Measurements from ENCODE around the gene GP1BB.

GP1BB gene

DNA sequence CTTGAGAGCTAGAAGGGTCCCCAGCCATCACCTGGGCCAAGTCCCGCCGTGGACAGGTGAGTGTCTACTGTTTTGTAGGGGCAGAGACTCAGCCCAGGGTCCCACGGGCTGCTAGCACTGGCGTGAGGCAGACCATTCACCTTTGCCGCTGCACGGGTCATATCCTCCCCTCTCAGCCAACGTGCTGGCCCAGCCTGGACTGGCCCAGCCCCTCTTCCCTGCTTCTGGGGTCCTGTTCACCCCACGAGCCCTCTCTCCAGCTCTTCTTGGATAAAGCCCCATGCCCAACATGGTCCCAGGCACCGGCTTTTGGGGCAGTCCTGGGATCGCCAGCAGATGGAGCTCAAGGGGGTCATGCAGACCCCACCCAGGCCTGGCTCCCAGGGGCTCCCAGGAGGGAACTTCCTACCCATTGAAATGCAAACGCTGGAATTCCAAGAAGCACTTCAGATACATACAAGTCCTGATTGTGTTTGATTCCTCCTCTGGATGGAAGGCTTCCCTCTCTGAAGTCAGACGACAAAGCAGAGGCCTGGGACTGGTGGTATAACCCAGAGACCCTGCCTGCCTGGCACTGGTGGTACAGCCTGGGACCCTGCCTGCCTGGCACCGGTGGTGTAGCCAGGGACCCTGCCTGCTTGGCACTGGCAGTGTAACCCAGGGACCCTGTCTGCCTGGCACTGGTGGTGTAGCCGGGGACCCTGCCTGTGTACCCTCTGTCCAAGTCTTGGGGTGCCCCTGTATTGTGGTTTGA is 18.0 kb upstream of the GP1BB start:
- no peak overlapping the region for H3K4me3 ChIP-seq (ENCODE audit: low read depth, low read length)
- TF ChIP-seq, protein P1, sequence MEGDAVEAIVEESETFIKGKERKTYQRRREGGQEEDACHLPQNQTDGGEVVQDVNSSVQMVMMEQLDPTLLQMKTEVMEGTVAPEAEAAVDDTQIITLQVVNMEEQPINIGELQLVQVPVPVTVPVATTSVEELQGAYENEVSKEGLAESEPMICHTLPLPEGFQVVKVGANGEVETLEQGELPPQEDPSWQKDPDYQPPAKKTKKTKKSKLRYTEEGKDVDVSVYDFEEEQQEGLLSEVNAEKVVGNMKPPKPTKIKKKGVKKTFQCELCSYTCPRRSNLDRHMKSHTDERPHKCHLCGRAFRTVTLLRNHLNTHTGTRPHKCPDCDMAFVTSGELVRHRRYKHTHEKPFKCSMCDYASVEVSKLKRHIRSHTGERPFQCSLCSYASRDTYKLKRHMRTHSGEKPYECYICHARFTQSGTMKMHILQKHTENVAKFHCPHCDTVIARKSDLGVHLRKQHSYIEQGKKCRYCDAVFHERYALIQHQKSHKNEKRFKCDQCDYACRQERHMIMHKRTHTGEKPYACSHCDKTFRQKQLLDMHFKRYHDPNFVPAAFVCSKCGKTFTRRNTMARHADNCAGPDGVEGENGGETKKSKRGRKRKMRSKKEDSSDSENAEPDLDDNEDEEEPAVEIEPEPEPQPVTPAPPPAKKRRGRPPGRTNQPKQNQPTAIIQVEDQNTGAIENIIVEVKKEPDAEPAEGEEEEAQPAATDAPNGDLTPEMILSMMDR (IDR thresholded peaks at IDR 0.05; ENCODE audit: control insufficient read depth, extremely low read depth, insufficient read depth) = no peak
- no peak for DNase-seq (ENCODE audit: low read depth)

DNA sequence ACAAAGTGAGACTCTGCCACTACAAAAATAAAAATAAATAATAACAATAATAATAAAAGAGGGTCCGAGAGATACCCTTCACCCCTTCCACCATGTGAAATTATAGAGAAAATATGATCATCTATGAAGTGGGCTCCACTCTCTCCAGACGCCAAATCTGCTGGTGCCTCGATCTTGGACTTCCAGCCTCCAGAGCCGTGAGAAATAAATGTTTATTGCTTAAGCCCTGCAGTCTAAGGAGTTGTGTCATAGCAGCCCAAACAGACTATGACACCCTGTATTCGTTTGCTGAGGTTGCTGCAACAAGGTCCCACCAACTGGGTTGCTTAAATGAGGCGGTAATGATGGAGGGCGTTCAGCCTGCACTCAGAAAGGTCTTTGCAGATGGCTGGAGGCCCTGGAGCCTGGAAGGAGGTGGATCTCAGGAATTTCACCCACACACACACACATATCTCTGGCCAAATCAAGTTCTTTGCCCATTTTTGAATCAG is 16.6 kb upstream of the GP1BB start:
- TF ChIP-seq, protein P1 (IDR thresholded peaks at IDR 0.05; ENCODE audit: control insufficient read depth, extremely low read depth, insufficient read depth) = no peak
- DNase-seq (ENCODE audit: low read depth) = no peak
- H3K4me3 ChIP-seq (ENCODE audit: low read depth, low read length) = no peak overlapping the region

DNA sequence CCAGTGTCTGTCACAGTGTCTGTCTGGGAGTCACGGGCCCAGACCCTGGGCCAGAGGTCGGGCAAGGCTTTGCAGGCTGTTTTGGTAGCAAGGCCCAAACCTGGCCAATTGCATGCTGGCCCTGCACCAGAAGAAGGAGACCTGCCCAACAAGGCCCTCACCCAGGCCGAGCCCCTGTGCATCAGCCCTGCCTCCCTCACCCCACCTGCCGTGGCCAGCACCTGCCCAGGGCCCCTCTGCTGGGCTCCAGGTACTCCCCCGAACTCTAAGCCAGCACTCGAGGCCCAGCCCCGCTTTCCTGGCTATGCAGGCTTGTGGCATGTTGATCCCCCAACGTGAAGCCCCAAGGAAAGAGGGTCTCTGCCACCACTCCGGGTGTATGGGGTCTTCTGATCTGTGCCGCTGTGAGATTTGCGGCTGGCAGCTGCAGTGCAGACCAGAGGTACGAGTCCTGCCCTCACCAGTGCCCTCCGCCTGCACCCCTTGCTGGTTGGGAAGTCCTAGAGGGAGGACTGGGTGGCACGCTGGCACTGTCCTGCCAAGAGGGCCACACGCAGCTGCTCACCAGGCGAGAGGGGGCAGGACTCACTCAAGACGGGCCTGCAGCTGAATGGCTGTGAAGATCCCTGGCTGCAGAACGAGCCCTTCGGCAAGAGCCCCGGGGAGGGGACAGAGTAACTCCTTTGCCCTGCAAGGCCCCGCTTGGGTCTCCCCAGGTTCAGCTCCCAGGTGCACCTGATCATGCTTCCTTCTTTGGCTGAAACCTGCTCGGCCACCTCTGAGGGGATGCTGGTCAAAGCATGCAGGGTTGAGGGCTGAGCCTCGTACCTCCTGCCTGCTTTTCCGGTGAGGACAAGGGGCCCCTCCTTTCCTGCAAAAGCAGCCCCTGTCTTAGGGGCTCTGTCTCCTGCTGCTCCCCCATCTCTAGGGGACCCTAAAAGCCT is 15.7 kb upstream of the GP1BB start:
- no peak overlapping the region for H3K4me3 ChIP-seq (ENCODE audit: low read depth, low read length)
- TF ChIP-seq, protein P1 (IDR thresholded peaks at IDR 0.05; ENCODE audit: control insufficient read depth, extremely low read depth, insufficient read depth) = no peak
- DNase-seq (ENCODE audit: low read depth) = no peak

DNA sequence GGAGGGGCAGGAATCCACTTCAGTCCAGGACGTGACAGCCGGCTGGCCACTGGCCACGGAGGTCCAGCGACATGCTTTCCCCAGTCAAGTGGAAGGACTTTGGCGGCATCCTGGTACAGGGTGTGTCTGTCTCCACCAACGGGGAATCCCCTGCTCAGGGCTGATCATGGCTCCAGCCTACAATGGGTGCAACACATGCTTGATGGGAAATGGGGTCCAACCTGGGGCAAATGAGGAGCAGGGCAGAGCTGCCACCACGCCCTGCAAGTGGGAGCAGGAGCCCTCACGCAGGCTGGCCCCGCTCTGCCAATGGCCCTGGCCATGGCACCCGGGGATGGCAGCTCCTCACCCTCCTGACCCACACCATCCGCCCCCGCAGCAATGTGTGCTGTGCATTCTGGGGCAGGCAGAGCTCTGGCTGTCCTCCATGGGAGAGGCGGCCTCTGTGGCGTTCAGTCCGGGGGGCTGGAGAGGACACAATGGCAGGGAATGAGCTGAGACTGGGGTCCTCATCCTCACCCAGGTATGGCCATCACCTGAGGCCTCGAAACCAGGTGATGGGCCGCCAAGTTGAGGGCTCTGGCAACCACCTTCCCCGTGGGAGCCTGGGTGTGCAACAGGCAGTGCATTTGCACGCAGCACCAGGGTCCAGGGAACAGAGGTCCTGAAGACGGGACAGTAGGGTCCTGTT is 14.9 kb upstream of the GP1BB start:
- no peak overlapping the region for H3K4me3 ChIP-seq (ENCODE audit: low read depth, low read length)
- TF ChIP-seq, protein P1 (IDR thresholded peaks at IDR 0.05; ENCODE audit: control insufficient read depth, extremely low read depth, insufficient read depth) = no peak
- no peak for DNase-seq (ENCODE audit: low read depth)

DNA sequence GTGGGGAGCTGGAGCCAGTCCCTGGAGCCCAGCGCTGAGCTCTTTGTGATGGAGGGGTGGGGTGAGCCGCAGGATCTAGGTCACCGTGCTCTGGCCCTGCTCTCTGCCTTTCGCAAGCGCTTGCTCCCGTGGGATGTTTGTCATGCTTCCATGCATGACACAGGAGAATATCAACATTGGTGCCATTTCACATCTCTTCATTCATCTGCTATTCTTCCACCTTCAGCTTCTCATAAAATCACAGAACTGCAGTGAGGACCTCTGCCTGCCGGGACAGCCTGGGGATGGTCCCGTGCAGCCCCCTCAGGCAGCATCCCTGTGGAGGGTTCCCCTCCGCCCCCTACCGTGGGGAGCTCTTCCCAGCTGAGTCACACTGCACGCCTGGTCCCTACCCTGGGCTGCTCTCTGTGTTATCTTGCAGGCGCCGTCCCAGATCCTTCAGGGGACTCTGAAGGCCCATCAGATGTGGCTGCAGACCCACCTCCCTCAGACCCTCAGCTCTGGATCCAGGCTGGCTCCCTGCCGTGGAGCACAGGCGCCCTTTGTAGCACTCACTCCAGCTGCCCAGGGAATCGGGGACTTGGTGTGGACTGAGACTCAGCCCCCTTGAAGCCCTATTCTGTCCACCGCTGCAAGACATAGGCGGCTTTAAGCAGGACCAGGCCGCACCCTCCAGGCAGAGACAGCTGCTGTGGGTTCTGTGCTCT is 14.1 kb upstream of the GP1BB start:
- no peak for DNase-seq (ENCODE audit: low read depth)
- TF ChIP-seq, protein P1 (IDR thresholded peaks at IDR 0.05; ENCODE audit: control insufficient read depth, extremely low read depth, insufficient read depth) = no peak
- H3K4me3 ChIP-seq (ENCODE audit: low read depth, low read length) = no peak overlapping the region
